Activated CD8-positive, alpha-beta memory T cell treated with anti-CD3 and anti-CD28 coated beads, Interleukin-2, amount 50 U/mL, for 1 hour (primary cell): ENCODE measurements around the gene MYH10.

Experiments
- DNase-seq: peaks from one replicate; pipeline ENCODE4 v3.0.0-alpha.2; 2020; ENCODE audit errors: extremely low read depth

Gene MYH10

GRCh38 chr17:8473451-8474192 is 156.9 kb downstream of the MYH10 start:
- no peak for DNase-seq

GRCh38 chr17:8472663-8473062 is 157.9 kb downstream of the MYH10 start:
- no peak for DNase-seq

GRCh38 chr17:8470447-8471047 is 160.0 kb downstream of the MYH10 start:
- no peak for DNase-seq

GRCh38 chr17:8469964-8470363 is 160.6 kb downstream of the MYH10 start:
- no peak for DNase-seq

GRCh38 chr17:8468980-8469379 is 161.5 kb downstream of the MYH10 start:
- DNase-seq: no peak

- no peak for DNase-seq
Measured at GRCh38 chr17:8468127-8468526, 162.4 kb downstream of the MYH10 start.

- DNase-seq: no peak
Measured at GRCh38 chr17:8467527-8467926, 163.0 kb downstream of the MYH10 start.

GRCh38 chr17:8466873-8467272 is 163.7 kb downstream of the MYH10 start:
- no peak for DNase-seq

GRCh38 chr17:8466456-8466855 is 164.1 kb downstream of the MYH10 start:
- DNase-seq: no peak

- DNase-seq: no peak
Measured at GRCh38 chr17:8465759-8466158, 164.8 kb downstream of the MYH10 start.

GRCh38 chr17:8465356-8465755 is 165.2 kb downstream of the MYH10 start:
- DNase-seq: no peak

GRCh38 chr17:8464941-8465340 is 165.6 kb downstream of the MYH10 start:
- no peak for DNase-seq

- no peak for DNase-seq
Measured at GRCh38 chr17:8463099-8463498, 167.4 kb downstream of the MYH10 start.

- DNase-seq: no peak
Measured at GRCh38 chr17:8462564-8462963, 168.0 kb downstream of the MYH10 start.

- no peak for DNase-seq
Measured at GRCh38 chr17:8459831-8460230, 170.7 kb downstream of the MYH10 start.

GRCh38 chr17:8459107-8459506 is 171.4 kb downstream of the MYH10 start:
- DNase-seq: no peak

GRCh38 chr17:8458128-8458527 is 172.4 kb downstream of the MYH10 start:
- no peak for DNase-seq

GRCh38 chr17:8455665-8456209 is 174.8 kb downstream of the MYH10 start:
- DNase-seq: no peak

- DNase-seq: no peak
Measured at GRCh38 chr17:8453326-8453725, 177.2 kb downstream of the MYH10 start.

- no peak for DNase-seq
Measured at GRCh38 chr17:8451933-8452614, 178.5 kb downstream of the MYH10 start.

- no peak for DNase-seq
Measured at GRCh38 chr17:8448310-8448709, 182.2 kb downstream of the MYH10 start.

GRCh38 chr17:8447799-8448198 is 182.7 kb downstream of the MYH10 start:
- no peak for DNase-seq

- DNase-seq: no peak
Measured at GRCh38 chr17:8445536-8445935, 185.0 kb downstream of the MYH10 start.
